ENCODE measurements around the gene EPC2.
"Not testable (repeated sequence)": the region's sequence is repeated elsewhere in the genome, so short reads cannot be mapped to it uniquely, and the experiment has no call there.

Gene EPC2

GRCh38 chr2:148678302-148679179 lies 34.0 kb downstream of the EPC2 start:
- DNase-seq = not testable (repeated sequence)

- no peak for DNase-seq
Observed at GRCh38 chr2:148680462-148680861, 35.9 kb downstream of the EPC2 start.

GRCh38 chr2:148681443-148681842 lies 36.9 kb downstream of the EPC2 start:
- no peak for DNase-seq

GRCh38 chr2:148681862-148682261 lies 37.3 kb downstream of the EPC2 start:
- DNase-seq = not testable (repeated sequence)

- no peak for DNase-seq
Observed at GRCh38 chr2:148684507-148684906, 40.0 kb downstream of the EPC2 start.

- DNase-seq = no peak
Observed at GRCh38 chr2:148687543-148687942, 43.0 kb downstream of the EPC2 start.

GRCh38 chr2:148688011-148688410 lies 43.5 kb downstream of the EPC2 start:
- DNase-seq = not testable (repeated sequence)

- no peak for DNase-seq
Observed at GRCh38 chr2:148696985-148697384, 52.4 kb downstream of the EPC2 start.

- DNase-seq = no peak
Observed at GRCh38 chr2:148699830-148700229, 55.3 kb downstream of the EPC2 start.

GRCh38 chr2:148701039-148701438 lies 56.5 kb downstream of the EPC2 start:
- DNase-seq = no peak

- DNase-seq = no peak
Observed at GRCh38 chr2:148701877-148702276, 57.3 kb downstream of the EPC2 start.

- no peak for DNase-seq
Observed at GRCh38 chr2:148702475-148702874, 57.9 kb downstream of the EPC2 start.

GRCh38 chr2:148704247-148704646 lies 59.7 kb downstream of the EPC2 start:
- DNase-seq = no peak

GRCh38 chr2:148716378-148716920 lies 71.9 kb downstream of the EPC2 start:
- no peak for DNase-seq

GRCh38 chr2:148718039-148718438 lies 73.5 kb downstream of the EPC2 start:
- DNase-seq = no peak

- DNase-seq = no peak
Observed at GRCh38 chr2:148719195-148719749, 74.7 kb downstream of the EPC2 start.

- DNase-seq = no peak
Observed at GRCh38 chr2:148719941-148720436, 75.4 kb downstream of the EPC2 start.

GRCh38 chr2:148720501-148721001 lies 76.0 kb downstream of the EPC2 start:
- no peak for DNase-seq

GRCh38 chr2:148721520-148721931 lies 77.0 kb downstream of the EPC2 start:
- DNase-seq = no peak

GRCh38 chr2:148721991-148722777 lies 77.6 kb downstream of the EPC2 start:
- no peak for DNase-seq

- DNase-seq = no peak
Observed at GRCh38 chr2:148725564-148725963, 81.0 kb downstream of the EPC2 start.

GRCh38 chr2:148726228-148726627 lies 81.7 kb downstream of the EPC2 start:
- DNase-seq = no peak

- no peak for DNase-seq
Observed at GRCh38 chr2:148730085-148730484, 85.5 kb downstream of the EPC2 start.
